Measurements from ENCODE around the gene PRDM16. TPM values are rescaled to one million over a fixed set of nuclear protein-coding genes. Genes with fewer than 3 reads are reported as not detected.

Gene PRDM16
- total and polyA plus RNA-seq, 4 donors = 0.05 to 0.67 (median 0.19) TPM

- Histone ChIP-seq H3K9ac (ENCODE audit: low read depth in 1 of 2, low read length in 2 of 2) (no peak overlapping the region), H3K4me3 (ENCODE audit: low read depth in 1 of 3, low read length in 3 of 3) (no peak overlapping the region), H3K4me1 (ENCODE audit: control insufficient read depth in 4 of 4, insufficient read depth in 4 of 4, low read length in 3 of 4) (peaks cover 0 to 9% (median 6%) of the 10 kb centered on the region in 4 donors), H3K27me3 (ENCODE audit: control insufficient read depth in 4 of 4, insufficient read depth in 4 of 4, low read length in 3 of 4) (no peaks in the 10 kb centered on the region), H3K27ac (ENCODE audit: low read depth in 1 of 2, low read length in 2 of 2) (no peak overlapping the region), H3K9me3 (ENCODE audit: control insufficient read depth in 4 of 4, low read length in 3 of 4) (no peaks in the 10 kb centered on the region), H3K36me3 (ENCODE audit: control insufficient read depth in 4 of 4, insufficient read depth in 3 of 4, low read depth in 1 of 4, low read length in 3 of 4) (no peaks in the 10 kb centered on the region)
- TF ChIP-seq MAX (IDR thresholded peaks at IDR 0.05) = no peak
- no peak for TF ChIP-seq FOXA1 (IDR thresholded peaks at IDR 0.05)
- no peak for TF ChIP-seq NR2F2 (IDR thresholded peaks at IDR 0.05)
- TF ChIP-seq RXRA (IDR thresholded peaks at IDR 0.05) = no peak
- no peak for TF ChIP-seq JUND (IDR thresholded peaks at IDR 0.05)
- TF ChIP-seq YY1 (IDR thresholded peaks at IDR 0.05) = no peak
- TF ChIP-seq FOXA2 (IDR thresholded peaks at IDR 0.05) = no peak
- TF ChIP-seq HNF4G (IDR thresholded peaks at IDR 0.05) = no peak
- TF ChIP-seq, protein P1, sequence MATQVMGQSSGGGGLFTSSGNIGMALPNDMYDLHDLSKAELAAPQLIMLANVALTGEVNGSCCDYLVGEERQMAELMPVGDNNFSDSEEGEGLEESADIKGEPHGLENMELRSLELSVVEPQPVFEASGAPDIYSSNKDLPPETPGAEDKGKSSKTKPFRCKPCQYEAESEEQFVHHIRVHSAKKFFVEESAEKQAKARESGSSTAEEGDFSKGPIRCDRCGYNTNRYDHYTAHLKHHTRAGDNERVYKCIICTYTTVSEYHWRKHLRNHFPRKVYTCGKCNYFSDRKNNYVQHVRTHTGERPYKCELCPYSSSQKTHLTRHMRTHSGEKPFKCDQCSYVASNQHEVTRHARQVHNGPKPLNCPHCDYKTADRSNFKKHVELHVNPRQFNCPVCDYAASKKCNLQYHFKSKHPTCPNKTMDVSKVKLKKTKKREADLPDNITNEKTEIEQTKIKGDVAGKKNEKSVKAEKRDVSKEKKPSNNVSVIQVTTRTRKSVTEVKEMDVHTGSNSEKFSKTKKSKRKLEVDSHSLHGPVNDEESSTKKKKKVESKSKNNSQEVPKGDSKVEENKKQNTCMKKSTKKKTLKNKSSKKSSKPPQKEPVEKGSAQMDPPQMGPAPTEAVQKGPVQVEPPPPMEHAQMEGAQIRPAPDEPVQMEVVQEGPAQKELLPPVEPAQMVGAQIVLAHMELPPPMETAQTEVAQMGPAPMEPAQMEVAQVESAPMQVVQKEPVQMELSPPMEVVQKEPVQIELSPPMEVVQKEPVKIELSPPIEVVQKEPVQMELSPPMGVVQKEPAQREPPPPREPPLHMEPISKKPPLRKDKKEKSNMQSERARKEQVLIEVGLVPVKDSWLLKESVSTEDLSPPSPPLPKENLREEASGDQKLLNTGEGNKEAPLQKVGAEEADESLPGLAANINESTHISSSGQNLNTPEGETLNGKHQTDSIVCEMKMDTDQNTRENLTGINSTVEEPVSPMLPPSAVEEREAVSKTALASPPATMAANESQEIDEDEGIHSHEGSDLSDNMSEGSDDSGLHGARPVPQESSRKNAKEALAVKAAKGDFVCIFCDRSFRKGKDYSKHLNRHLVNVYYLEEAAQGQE (IDR thresholded peaks at IDR 0.05) = no peak
- no peak for TF ChIP-seq EGR1 (IDR thresholded peaks at IDR 0.05; ENCODE audit: low read depth in 2 of 2)
- TF ChIP-seq SP1 (IDR thresholded peaks at IDR 0.05) = no peak
- TF ChIP-seq, protein P2, sequence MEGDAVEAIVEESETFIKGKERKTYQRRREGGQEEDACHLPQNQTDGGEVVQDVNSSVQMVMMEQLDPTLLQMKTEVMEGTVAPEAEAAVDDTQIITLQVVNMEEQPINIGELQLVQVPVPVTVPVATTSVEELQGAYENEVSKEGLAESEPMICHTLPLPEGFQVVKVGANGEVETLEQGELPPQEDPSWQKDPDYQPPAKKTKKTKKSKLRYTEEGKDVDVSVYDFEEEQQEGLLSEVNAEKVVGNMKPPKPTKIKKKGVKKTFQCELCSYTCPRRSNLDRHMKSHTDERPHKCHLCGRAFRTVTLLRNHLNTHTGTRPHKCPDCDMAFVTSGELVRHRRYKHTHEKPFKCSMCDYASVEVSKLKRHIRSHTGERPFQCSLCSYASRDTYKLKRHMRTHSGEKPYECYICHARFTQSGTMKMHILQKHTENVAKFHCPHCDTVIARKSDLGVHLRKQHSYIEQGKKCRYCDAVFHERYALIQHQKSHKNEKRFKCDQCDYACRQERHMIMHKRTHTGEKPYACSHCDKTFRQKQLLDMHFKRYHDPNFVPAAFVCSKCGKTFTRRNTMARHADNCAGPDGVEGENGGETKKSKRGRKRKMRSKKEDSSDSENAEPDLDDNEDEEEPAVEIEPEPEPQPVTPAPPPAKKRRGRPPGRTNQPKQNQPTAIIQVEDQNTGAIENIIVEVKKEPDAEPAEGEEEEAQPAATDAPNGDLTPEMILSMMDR (IDR thresholded peaks at IDR 0.05; ENCODE audit: low read depth, low read length, missing input control) = no peak
- no peak for TF ChIP-seq HNF4A (conservative IDR thresholded peaks at IDR 0.05)
- 94% methylated on average over 24 of the region's 24 CpGs for WGBS
- no peak for DNase-seq (ENCODE audit: low spot score)
Measured at GRCh38 chr1:3478187-3478586, 409.2 kb downstream of the PRDM16 start.

DNA sequence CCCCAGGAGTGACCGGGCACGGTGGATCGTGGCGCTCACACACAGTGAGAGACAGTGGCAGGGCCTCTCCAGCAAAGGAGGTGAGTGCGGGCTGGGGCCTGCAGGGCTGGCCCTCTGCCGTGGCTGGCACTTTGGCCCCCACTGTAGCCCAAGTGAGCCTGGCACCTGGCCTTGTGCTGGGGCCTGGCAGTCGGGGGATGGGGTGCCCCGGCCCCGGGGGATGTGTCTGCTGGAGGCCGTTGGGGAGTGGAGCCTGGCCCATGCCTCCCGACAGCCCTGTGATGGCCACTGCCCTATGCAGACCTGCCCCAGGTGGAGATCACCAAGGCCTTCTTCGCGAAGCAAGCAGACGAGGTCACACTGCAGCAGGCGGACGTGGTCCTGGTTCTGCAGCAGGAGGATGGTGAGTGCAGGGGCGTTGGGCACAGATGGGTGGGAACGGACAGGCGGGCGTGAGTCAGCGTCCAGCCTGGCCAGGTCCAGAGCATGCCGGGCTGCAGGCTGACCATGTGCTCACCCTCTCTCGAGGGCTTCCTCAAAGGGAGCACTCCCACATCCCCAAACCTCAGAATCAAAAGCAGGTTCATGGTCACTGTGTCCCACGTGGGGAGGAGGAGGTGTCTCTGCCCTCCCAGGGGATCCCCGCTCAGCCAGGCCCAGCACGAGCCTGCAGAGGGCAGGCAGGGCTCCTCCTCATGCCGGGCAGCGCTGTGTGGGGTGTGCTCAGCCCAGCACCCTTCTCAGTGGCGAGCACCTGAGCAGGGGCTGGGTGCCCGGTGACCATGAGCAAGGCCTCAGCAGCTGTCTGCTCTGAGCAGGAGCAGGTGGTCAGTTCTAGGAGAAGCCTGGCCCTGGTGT lies 410.7 kb downstream of the PRDM16 start:
- Histone ChIP-seq H3K9ac (ENCODE audit: low read depth in 1 of 2, low read length in 2 of 2) (no peak overlapping the region), H3K36me3 (ENCODE audit: control insufficient read depth in 4 of 4, insufficient read depth in 3 of 4, low read depth in 1 of 4, low read length in 3 of 4) (no peaks in the 10 kb centered on the region), H3K27ac (ENCODE audit: low read depth in 1 of 2, low read length in 2 of 2) (peak overlapping the region in 1 of 2 donors; percentile 35)
- TF ChIP-seq GABPA (IDR thresholded peaks at IDR 0.05 in 1 of 2, conservative IDR thresholded peaks at IDR 0.05 in 1 of 2) (no peak), FOXA2 (IDR thresholded peaks at IDR 0.05) (no peak), SP1 (IDR thresholded peaks at IDR 0.05) (no peak), FOXA1 (IDR thresholded peaks at IDR 0.05) (no peak), JUND (IDR thresholded peaks at IDR 0.05) (no peak), TAF1 (conservative IDR thresholded peaks at IDR 0.05) (no peak), HNF4G (IDR thresholded peaks at IDR 0.05) (no peak), RAD21 (IDR thresholded peaks at IDR 0.05) (no peak), NR2F2 (IDR thresholded peaks at IDR 0.05) (no peak), RXRA (IDR thresholded peaks at IDR 0.05) (no peak), MAX (IDR thresholded peaks at IDR 0.05) (no peak), YY1 (IDR thresholded peaks at IDR 0.05) (no peak), EGR1 (IDR thresholded peaks at IDR 0.05; ENCODE audit: low read depth in 2 of 2) (no peak)
- TF ChIP-seq, protein P2 (IDR thresholded peaks at IDR 0.05; ENCODE audit: low read depth, low read length, missing input control) = no peak
- TF ChIP-seq, protein P3, sequence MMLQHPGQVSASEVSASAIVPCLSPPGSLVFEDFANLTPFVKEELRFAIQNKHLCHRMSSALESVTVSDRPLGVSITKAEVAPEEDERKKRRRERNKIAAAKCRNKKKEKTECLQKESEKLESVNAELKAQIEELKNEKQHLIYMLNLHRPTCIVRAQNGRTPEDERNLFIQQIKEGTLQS (IDR thresholded peaks at IDR 0.05) = no peak
- TF ChIP-seq, protein P1 (IDR thresholded peaks at IDR 0.05) = no peak

More for the DNA sequence above, 410.7 kb downstream of the PRDM16 start:
- Histone ChIP-seq H3K4me1 (ENCODE audit: control insufficient read depth in 4 of 4, insufficient read depth in 4 of 4, low read length in 3 of 4) (peaks cover 0 to 9% (median 6%) of the 10 kb centered on the region in 4 donors), H3K27me3 (ENCODE audit: control insufficient read depth in 4 of 4, insufficient read depth in 4 of 4, low read length in 3 of 4) (no peaks in the 10 kb centered on the region), H3K4me3 (ENCODE audit: low read depth in 1 of 3, low read length in 3 of 3) (no peak overlapping the region), H3K9me3 (ENCODE audit: control insufficient read depth in 4 of 4, low read length in 3 of 4) (no peaks in the 10 kb centered on the region)
- 90% methylated on average over 30 of the region's 30 CpGs for WGBS
- no peak for DNase-seq (ENCODE audit: low spot score)
